GM18909 (cell line): ENCODE results near the gene TRPV6.

ENCODE experiments used
- ATAC-seq: cut with Tn5 transposase; IDR thresholded peaks from one replicate; pipeline ENCODE4 v1.9.1; 2021; ENCODE audit warnings: mild to moderate bottlenecking; ENCODE audit not compliant: unreplicated experiment, poor library complexity

The TRPV6 gene

GRCh38 chr7:142856565-142857245 is 28.8 kb downstream of the TRPV6 start:
- no peak for ATAC-seq

- no peak for ATAC-seq
Observed at GRCh38 chr7:142855756-142856564, 29.6 kb downstream of the TRPV6 start.

DNA sequence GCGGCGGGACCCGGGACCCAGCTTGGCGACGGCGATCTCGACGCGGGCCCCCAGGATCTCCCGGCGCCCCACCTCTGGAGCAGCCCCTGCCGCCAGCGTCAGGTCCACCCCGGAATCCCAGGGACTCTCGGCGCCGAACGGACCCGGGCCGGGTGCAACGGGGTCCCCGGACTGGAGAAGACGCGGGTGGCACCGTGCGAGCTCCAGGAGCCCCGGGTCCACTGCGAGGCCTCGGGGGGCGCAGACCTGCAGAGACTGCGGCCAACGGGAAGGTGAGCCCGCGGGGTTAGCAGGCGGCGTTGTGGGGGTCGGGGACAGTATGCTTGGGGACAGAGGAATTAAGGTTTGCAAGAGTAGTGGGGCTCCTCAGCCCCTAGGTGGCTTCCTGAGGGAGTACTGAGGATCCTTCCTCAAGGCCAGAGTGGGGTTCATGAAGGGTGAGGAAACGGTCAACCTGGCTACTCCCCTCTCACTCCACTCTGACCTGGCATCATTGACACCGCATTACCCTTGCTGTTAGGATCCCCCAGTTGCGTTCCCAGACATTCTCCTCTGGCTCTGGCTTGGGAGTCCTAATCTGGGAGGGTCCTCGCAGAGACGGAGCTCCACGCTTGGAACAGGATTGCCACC is 30.3 kb downstream of the TRPV6 start:
- peak; percentile 3 for ATAC-seq

DNA sequence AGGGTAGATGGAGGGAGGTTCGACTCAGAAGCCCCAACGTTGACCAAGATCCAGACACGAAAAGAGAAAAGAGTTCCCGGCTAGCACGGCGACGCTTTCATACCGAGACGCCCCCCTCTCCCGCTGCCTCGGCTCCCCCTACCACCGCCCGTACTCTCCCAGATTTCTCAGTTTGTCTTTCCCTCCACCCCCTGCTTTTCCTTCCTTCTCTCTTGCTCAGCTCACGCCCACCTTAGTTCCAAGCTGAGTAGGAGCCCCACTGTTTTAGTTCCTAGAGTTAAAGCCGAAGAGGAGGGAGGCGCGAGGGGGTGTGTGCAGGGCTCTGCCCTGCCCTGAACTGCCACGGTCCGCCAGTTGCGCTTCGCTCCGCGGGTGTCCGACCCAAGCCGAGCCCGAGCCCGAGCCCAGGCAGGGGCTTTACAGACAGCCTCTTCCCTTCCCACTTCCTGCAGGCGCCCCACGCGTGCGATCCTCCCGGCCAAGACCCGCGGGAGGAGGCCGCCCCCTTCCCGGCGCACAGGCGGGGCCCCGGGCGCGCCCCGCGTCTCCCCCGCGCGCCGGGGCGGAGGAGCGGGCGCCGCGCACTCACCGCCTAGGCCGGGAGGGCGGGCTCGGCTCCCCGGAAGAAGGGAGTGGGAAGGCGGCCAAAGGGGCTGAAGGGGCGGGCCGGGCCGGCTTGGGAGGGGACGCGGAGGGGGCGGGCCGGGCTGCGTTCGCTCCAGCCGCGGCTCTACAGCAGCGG is 31.0 kb downstream of the TRPV6 start, which contains the start of gene EPHB6:
Gene EPHB6 (plus strand): TSS at position 705 of the 742 bp plus-strand sequence. CDS start 8,152 bp downstream, outside the sequence.
- ATAC-seq, result peak; percentile 59

GRCh38 chr7:142853739-142854371 is 31.7 kb downstream of the TRPV6 start:
- peak; percentile 92 for ATAC-seq

- no peak for ATAC-seq
Observed at GRCh38 chr7:142851919-142852318, 33.6 kb downstream of the TRPV6 start.

DNA sequence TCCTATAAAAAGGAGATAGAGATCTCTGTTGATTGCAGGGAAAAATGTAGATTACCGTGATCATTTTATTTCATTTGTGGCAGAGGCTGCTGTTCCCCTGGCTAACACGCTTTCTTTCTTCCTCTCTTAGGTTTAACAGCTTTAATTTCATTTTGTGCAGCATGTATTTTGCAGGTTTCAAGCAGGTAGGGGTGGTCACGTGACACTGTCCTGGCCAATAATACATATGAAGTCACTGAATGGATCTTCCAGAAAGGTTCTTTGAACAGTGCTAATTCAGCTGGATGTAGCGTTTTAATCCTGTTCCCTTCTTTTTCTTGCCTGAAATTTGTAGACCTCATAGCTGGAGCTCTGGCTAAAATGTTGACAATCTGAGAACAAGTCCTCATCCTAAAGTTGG is 34.3 kb downstream of the TRPV6 start:
- no peak for ATAC-seq

- ATAC-seq, result no peak
Observed at GRCh38 chr7:142847353-142847752, 38.2 kb downstream of the TRPV6 start.

DNA sequence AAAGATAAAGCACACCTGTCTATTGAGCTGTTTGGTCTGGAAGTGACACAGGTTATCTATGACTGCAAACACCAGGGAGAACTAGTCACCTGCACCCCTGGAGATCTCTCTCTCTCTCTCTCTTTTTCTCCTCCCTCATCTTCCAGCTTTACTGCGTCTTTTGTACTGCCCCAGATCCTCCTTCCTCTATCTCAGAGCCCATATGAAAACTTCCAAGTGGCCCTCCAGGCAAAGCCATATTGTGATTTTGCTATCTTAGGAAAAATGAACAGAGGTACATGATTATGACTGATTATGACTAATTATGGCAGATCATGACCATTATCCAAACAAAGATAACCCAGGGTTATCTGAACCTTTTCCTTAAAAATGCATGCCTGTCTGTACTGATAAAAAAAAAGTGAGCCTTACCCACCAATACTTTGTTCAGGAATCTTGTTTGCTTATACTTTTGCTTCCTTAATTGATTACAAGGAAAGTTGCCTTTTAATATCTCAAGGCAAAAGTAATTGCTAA is 43.2 kb downstream of the TRPV6 start:
- no peak for ATAC-seq

GRCh38 chr7:142838461-142839213 is 46.9 kb downstream of the TRPV6 start:
- no peak for ATAC-seq

- no peak for ATAC-seq
Observed at GRCh38 chr7:142836426-142836825, 49.1 kb downstream of the TRPV6 start.

GRCh38 chr7:142835487-142835886 is 50.1 kb downstream of the TRPV6 start:
- no peak for ATAC-seq

- ATAC-seq, result peak; percentile 79
Observed at GRCh38 chr7:142833174-142834048, 52.1 kb downstream of the TRPV6 start.

DNA sequence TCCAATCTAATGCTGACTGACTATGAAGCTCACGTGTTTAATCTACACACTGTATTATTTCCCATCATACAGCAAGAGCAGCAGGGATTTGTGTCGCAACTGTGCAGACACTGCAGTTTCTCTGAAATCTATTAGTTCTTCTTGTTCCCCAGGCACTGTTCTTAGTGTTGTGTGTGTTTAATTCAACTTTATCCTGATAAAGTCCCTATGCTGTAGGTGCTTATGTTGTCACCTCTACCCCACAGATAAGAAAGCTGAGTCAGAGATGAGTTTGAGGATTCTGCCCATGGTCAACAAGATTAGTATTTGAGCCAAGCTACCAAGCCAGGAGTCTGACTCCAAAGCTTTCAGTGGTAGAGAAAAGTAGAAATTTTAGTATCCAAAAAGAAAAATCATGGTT is 53.1 kb downstream of the TRPV6 start:
- ATAC-seq, result no peak

DNA sequence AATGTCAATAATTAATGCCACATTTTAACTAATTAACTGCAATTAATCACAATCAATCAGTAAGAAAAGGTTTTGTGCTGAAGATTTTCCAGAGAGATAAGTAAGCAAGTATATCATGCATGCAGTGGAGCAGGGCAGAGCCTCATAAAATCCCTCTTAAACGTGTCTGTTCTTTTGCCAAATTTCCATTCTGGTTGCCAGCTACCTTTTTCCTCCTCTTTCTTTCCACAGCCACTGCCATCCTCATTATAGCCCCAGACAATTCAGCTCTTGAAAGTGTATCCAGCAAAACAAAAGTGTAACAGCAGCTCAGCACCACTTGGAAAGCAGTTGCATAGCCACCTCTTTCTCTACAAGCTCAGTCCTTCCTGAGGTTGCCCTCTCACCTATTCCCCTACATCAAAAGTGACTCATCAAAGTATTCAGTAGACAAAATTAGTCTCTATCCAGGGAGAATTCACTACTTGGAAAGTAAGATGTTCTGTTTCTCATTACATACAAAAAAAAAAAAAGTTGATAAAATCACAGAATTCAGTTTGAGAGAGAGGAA is 57.5 kb downstream of the TRPV6 start:
- no peak for ATAC-seq

GRCh38 chr7:142822714-142823113 is 62.8 kb downstream of the TRPV6 start:
- no peak for ATAC-seq
